IMR-90 (cell line): ENCODE results near the gene OGFOD3.

ENCODE experiments used
- CHD1 ChIP-seq: IDR thresholded peaks from 2 replicates; pipeline ENCODE4 v1.6.1; 2012; ENCODE audit warnings: low read depth, low read length, improper control_type of control experiment
- CTCF ChIP-seq: conservative IDR thresholded peaks from 2 replicates; pipeline ENCODE4 v1.5.1; 2012; ENCODE audit warnings: mild to moderate bottlenecking, low read depth, low read length, improper control_type of control experiment
- FOS ChIP-seq: fragments of 150-350 bp; IDR thresholded peaks from 2 replicates; pipeline ENCODE4 v1.6.1; 2016; ENCODE audit warnings: low read depth, low read length
- MAZ ChIP-seq: IDR thresholded peaks from 2 replicates; pipeline ENCODE4 v1.6.1; 2012; ENCODE audit warnings: low read depth, mild to moderate bottlenecking, low read length, improper control_type of control experiment, moderate library complexity, borderline replicate concordance
- MXI1 ChIP-seq: IDR thresholded peaks from 2 replicates; pipeline ENCODE4 v1.6.1; 2012; ENCODE audit warnings: low read depth, mild to moderate bottlenecking, low read length, moderate library complexity, borderline replicate concordance
- NFE2L2 ChIP-seq: fragments of 150-350 bp; IDR thresholded peaks from 2 replicates; pipeline ENCODE4 v1.6.1; 2016; ENCODE audit warnings: low read depth, mild to moderate bottlenecking, low read length
- POLR2A ChIP-seq: IDR thresholded peaks from 2 replicates; pipeline ENCODE4 v1.6.1; 2012; ENCODE audit warnings: mild to moderate bottlenecking, low read depth, low read length
- SMC3 ChIP-seq: fragments of 150-350 bp; IDR thresholded peaks from 2 replicates; pipeline ENCODE4 v1.6.1; 2016; ENCODE audit warnings: low read depth, mild to moderate bottlenecking, antibody characterized with exemption, low read length, moderate library complexity
- USF2 ChIP-seq: fragments of 150-350 bp; IDR thresholded peaks from 2 replicates; pipeline ENCODE4 v1.6.1; 2017; ENCODE audit warnings: mild to moderate bottlenecking, antibody characterized with exemption, low read length, low read depth

DNA sequence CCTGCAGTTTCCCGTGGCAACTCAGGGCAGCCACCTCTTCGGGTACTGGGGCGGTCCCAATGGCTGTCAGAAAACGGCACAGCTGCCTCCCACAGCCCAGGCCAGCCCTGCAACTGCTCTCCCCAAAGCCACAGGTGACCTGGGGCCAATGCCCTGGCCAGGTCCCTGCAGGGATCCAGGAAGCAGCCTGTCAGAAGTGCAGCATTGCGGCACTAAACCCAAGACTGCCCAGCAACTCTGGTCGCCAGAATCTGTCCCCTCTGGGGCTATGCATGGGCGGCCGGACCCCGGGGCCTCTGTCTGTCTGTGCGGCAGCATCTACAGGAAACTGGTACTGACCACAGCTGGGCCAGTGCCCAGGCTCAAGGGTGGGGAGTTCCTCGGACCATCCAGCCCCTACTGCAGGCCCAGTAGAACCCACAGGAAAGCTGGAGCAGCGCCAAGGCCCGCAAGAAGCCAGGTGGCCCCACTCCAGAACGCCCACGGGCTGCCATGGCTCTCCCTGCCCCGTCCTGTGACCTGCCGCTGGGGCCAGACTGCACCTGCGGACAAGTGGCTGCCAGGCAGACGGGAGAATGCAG, 26.6 kb upstream of the OGFOD3 start:
- TF ChIP-seq CTCF, result no peak
- no peak for TF ChIP-seq SMC3
- TF ChIP-seq USF2, result no peak
- no peak for TF ChIP-seq POLR2A
- no peak for TF ChIP-seq FOS
- no peak for TF ChIP-seq MAZ
- TF ChIP-seq NFE2L2, result no peak
- TF ChIP-seq MXI1, result no peak
- no peak for TF ChIP-seq CHD1
